GM12878 (cell line): Measurements from ENCODE around the gene UBE2E2. TPM values are rescaled to one million over a fixed set of nuclear protein-coding genes. Genes with fewer than 3 reads are reported as not detected.
A peak's percentile ranks its signal among the peaks of the same experiment; 100 is the strongest.

Source experiments
- ATAC-seq: fragments of 200-7000 bp; cut with Tn5 transposase; 3 replicates; pipeline ENCODE4 v1.9.1; 2020; ENCODE audit warnings: mild to moderate bottlenecking, moderate library complexity
- BruUV-seq: library from RNA; stranded (reverse); fragments of 400-500 nt; replicated peaks from 2 replicates; lab custom pipeline; 2021; lab: Mats Ljungman, UMichigan
- CTCF ChIA-PET: fragments of 300-600 bp; sonication (Branson Sonifier 250); formaldehyde crosslinking; extraction: SDS; loops from one replicate; lab custom pipeline; 2021; ENCODE audit warnings: inconsistent platforms; lab: Yijun Ruan, JAX
- POLR2A ChIA-PET: fragments of 350-600 bp; formaldehyde crosslinking; extraction: SDS; loops from one replicate; lab custom pipeline; 2021; ENCODE audit warnings: inconsistent platforms; lab: Charles Lee
- RAD21 ChIA-PET: fragments of 300-600 bp; sonication (Branson Sonifier 250); formaldehyde crosslinking; loops from one replicate; lab custom pipeline; 2023; ENCODE audit warnings: antibody characterized with exemption; ENCODE audit not compliant: unreplicated experiment; lab: Charles Lee
- SMC1A ChIA-PET: fragments of 300-600 bp; sonication (Branson Sonifier 250); formaldehyde crosslinking; loops from one replicate; lab custom pipeline; 2023; ENCODE audit not compliant: unreplicated experiment, uncharacterized antibody; lab: Charles Lee
- DNase-seq: peaks from one replicate; pipeline ENCODE4 v3.0.0-alpha.2; 2011; ENCODE audit warnings: low read depth, low spot score
- FAIRE-seq: peaks from 3 replicates; lab custom pipeline; 2011; peaks lifted over from hg19 to GRCh38; lab: Jason Lieb, UNC
- H2AFZ ChIP-seq: 2 replicates; pipeline ENCODE4 v1.6.0; 2011; ENCODE audit warnings: low read depth, low read length, control low read depth; ENCODE audit not compliant: control insufficient read depth
- H3K27ac ChIP-seq: 2 replicates; pipeline ENCODE4 v1.5.1; 2011; ENCODE audit warnings: control low read depth; ENCODE audit not compliant: control insufficient read depth, insufficient read depth
- H3K27me3 ChIP-seq, 2 experiments: replicated peaks in 1 of 2; 2 replicates each; pipeline versions ENCODE4 v1.6.0 to v1.6.1; 2011; ENCODE audit warnings: low read length in 1 of 2; ENCODE audit not compliant: control insufficient read depth in 2 of 2, insufficient read depth in 2 of 2
- H3K36me3 ChIP-seq, 2 experiments: 2 replicates each; pipeline ENCODE4 v1.5.1; 2011; ENCODE audit warnings: low read length in 1 of 2; ENCODE audit not compliant: control insufficient read depth in 2 of 2, insufficient read depth in 2 of 2
- H3K4me1 ChIP-seq: 2 replicates; pipeline ENCODE4 v1.6.1; 2011; ENCODE audit warnings: mild to moderate bottlenecking, low read length, moderate library complexity, mixed read lengths; ENCODE audit not compliant: control insufficient read depth, insufficient read depth
- H3K4me2 ChIP-seq: 2 replicates; pipeline ENCODE4 v1.6.0; 2011; ENCODE audit warnings: control low read depth; ENCODE audit not compliant: control insufficient read depth, insufficient read depth
- H3K4me3 ChIP-seq: fragments of 200-600 bp; sonication (generic); 2 replicates; pipeline ENCODE4 v1.5.1; 2016
- H3K79me2 ChIP-seq: 2 replicates; pipeline ENCODE4 v1.6.0; 2011; ENCODE audit warnings: low read length; ENCODE audit not compliant: control insufficient read depth, insufficient read depth
- H3K9ac ChIP-seq: 2 replicates; pipeline ENCODE4 v1.8.0; 2011; ENCODE audit warnings: low read length, control low read depth, mixed read lengths; ENCODE audit not compliant: control insufficient read depth, insufficient read depth
- H3K9me3 ChIP-seq: replicated peaks from 3 replicates; pipeline ENCODE4 v1.5.1; 2011; ENCODE audit warnings: mild to moderate bottlenecking, low read length; ENCODE audit not compliant: control insufficient read depth, insufficient read depth
- H4K20me1 ChIP-seq: 2 replicates; pipeline ENCODE4 v1.6.0; 2011; ENCODE audit not compliant: control insufficient read depth, insufficient read depth
- CEBPB ChIP-seq, 2 experiments: fragments of 150-350 bp in 1 of 2; IDR thresholded peaks; 2 replicates each; pipeline ENCODE4 v1.6.1; 2012 to 2014; ENCODE audit warnings: low read depth in 2 of 2, low read length in 2 of 2, borderline replicate concordance in 1 of 2, inconsistent platforms in 1 of 2
- JUNB ChIP-seq: IDR thresholded peaks from 2 replicates; pipeline ENCODE4 v1.6.1; 2016; ENCODE audit warnings: antibody characterized with exemption, mild to moderate bottlenecking
- WGBS: methylation state at CpG from one replicate; pipeline ENCODE4 v1.1.6; 2016; ENCODE audit warnings: low lambda C conversion rate; ENCODE audit not compliant: insufficient replicate concordance, insufficient coverage; ENCODE audit errors: missing lambda C conversion rate; 5-methylcytosine and 5-hydroxymethylcytosine counted together
- in situ Hi-C: fragments of 300-500 bp; cut with MboI; formaldehyde crosslinking; loops from 9 replicates; pipeline ENCODE4 v1.14.3; 2018; ENCODE audit warnings: mixed read lengths
- intact Hi-C: fragments of 100-400 bp; cut with micrococcal nuclease; formaldehyde crosslinking; loops from one replicate; pipeline ENCODE4 v1.14.2; 2022; ENCODE audit not compliant: unreplicated experiment
- polyA plus RNA-seq, 11 experiments: library from polyadenylated mRNA; depleted of rRNA in 4 of 11; unstranded in 6 of 11; stranded (reverse) in 5 of 11; fragments of >200 nt; fragmentation: Nextera tagmentation in 4 of 11; fragmentation: Illumina TruSeq in 1 of 11; extraction: Ambion mirVana in 4 of 11; extraction: Trizol in 1 of 11; gene quantifications; 1 replicate in 1 of 11; 2 replicates in 10 of 11; pipeline versions ENCODE4 v1.2.1 to v1.2.3, GENCODE V29; 2011 to 2016; ENCODE audit warnings: inconsistent platforms in 2 of 11, missing spikeins in 2 of 11, low read depth in 1 of 11
- total RNA-seq, 4 experiments: library from RNA; depleted of rRNA in 3 of 4; stranded (reverse); fragments of >200 nt in 3 of 4; fragmentation: Illumina TruSeq in 1 of 4; extraction: Trizol in 1 of 4; gene quantifications; 2 replicates each; pipeline versions ENCODE4 v1.2.1 to v1.2.3, GENCODE V29; 2013 to 2021
- TF ChIP-seq, protein P1 (sequence below): fragments of 450-650 bp; IDR thresholded peaks from 2 replicates; pipeline ENCODE4 v1.6.1; 2018; ENCODE audit warnings: borderline replicate concordance, mild to moderate bottlenecking; ENCODE audit not compliant: partially characterized antibody

The UBE2E2 gene
- total and polyA plus RNA-seq, 10 of the 15 experiments (the other 5 are each of a cell fraction or from before 2014, with no cell fraction given) = 8.7 to 71.0 (median 36.4) TPM

GRCh38 chr3:23481616-23482278, 278.6 kb downstream of the UBE2E2 start:
- CTCF ChIA-PET = no interaction called here
- intact Hi-C loops = no loop called here
- DNase-seq (no peak), ATAC-seq (peak; percentile 68), FAIRE-seq (no peak)
- Histone ChIP-seq H2AFZ (no peak overlapping the region), H3K27ac (no peak overlapping the region), H3K4me2 (no peak overlapping the region), H3K27me3 (no peaks in the 10 kb centered on the region), H3K4me3 (no peak overlapping the region), H3K79me2 (no peaks in the 10 kb centered on the region), H4K20me1 (no peaks in the 10 kb centered on the region), H3K4me1 (0 out of 2 replicates have a peak, but pooled peaks cover 4% of the 10 kb centered on the region), H3K36me3 (no peaks in the 10 kb centered on the region; a peak in 1 of 4 replicates), H3K9me3 (peaks cover 34% of the 10 kb centered on the region), H3K9ac (no peak overlapping the region)
- POLR2A ChIA-PET = no interaction called here
- RAD21 ChIA-PET = no interaction called here
- TF ChIP-seq CEBPB (IDR thresholded peaks at IDR 0.05; ENCODE audit: borderline replicate concordance in 1 of 2, low read depth in 2 of 2, low read length in 2 of 2) (no peak), JUNB (0 out of 2 replicates have a peak, but pooled peaks have one; percentile 8)
- TF ChIP-seq, protein P1, sequence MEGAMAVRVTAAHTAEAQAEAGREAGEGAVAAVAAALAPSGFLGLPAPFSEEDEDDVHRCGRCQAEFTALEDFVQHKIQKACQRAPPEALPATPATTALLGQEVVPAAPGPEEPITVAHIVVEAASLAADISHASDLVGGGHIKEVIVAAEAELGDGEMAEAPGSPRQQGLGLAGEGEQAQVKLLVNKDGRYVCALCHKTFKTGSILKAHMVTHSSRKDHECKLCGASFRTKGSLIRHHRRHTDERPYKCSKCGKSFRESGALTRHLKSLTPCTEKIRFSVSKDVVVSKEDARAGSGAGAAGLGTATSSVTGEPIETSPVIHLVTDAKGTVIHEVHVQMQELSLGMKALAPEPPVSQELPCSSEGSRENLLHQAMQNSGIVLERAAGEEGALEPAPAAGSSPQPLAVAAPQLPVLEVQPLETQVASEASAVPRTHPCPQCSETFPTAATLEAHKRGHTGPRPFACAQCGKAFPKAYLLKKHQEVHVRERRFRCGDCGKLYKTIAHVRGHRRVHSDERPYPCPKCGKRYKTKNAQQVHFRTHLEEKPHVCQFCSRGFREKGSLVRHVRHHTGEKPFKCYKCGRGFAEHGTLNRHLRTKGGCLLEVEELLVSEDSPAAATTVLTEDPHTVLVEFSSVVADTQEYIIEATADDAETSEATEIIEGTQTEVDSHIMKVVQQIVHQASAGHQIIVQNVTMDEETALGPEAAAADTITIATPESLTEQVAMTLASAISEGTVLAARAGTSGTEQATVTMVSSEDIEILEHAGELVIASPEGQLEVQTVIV = no peak
- BruUV-seq = no TSS peak
- in situ Hi-C loops = no loop called here
- WGBS = 64% methylated on average over 3 of the region's 3 CpGs
- SMC1A ChIA-PET = interaction anchor here (0.7 to 2.5 kb wide), 5 partner anchors 13 to 309 kb away, joined by 3 to 6 read pairs (median 3); no protein-coding TSS in a partner anchor
